Upper lobe of left lung (tissue), 4 donors: Measurements from ENCODE around the gene SURF6.

Source experiments
- EP300 ChIP-seq, 4 donors: sonication (generic); formaldehyde crosslinking; IDR thresholded peaks; one replicate each; pipeline ENCODE4 v1.5.1; 2017; ENCODE audit warnings: antibody characterized with exemption in 4 of 4, control low read depth in 2 of 4
- POLR2A ChIP-seq, 4 donors: fragments of 450-650 bp; IDR thresholded peaks; one replicate each; pipeline ENCODE4 v1.5.1; 2016 to 2017; ENCODE audit warnings: antibody characterized with exemption in 4 of 4, mild to moderate bottlenecking in 2 of 4
- POLR2AphosphoS5 ChIP-seq, 2 donors: sonication (generic); formaldehyde crosslinking; IDR thresholded peaks; one replicate each; pipeline ENCODE4 v1.5.1; 2017; ENCODE audit warnings: antibody characterized with exemption in 2 of 2
- TF ChIP-seq, protein P1 (sequence below), 6 experiments: fragments of 450-650 bp in 4 of 6; fragments of 200-600 bp in 2 of 6; sonication (generic) in 2 of 6; IDR thresholded peaks; one replicate each; pipeline ENCODE4 v1.5.1; 2016 to 2019; ENCODE audit warnings: antibody characterized with exemption in 6 of 6

DNA sequence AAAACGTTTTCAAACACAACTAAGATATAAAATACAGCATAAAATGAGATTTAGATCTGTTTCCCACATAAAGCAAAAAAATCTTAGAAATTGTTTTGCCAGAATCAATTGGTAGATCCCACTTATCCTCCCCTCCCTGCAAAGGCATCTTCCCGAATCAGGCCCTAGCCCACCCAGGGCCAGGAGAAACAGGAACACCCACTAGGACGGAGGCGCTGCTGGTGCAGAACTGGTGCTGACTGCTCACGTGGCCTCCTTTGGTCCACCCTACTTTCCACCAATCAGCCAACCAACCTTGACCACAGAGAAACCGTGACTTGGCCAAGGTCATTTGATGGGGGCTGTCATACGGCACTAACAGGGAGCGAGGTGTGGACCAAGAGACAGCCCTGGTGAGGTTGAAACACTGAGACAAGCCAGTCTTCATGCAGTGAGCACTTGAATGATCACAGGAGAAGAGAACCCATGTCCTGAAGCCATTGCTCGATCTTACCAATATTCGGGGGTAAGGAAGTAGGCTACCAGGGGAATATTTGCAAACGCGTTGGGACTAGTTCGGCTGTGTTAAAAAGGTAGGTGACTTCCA is 25.6 kb upstream of the SURF6 start:
- no peak for TF ChIP-seq EP300 (IDR thresholded peaks at IDR 0.05)
- TF ChIP-seq, protein P1, sequence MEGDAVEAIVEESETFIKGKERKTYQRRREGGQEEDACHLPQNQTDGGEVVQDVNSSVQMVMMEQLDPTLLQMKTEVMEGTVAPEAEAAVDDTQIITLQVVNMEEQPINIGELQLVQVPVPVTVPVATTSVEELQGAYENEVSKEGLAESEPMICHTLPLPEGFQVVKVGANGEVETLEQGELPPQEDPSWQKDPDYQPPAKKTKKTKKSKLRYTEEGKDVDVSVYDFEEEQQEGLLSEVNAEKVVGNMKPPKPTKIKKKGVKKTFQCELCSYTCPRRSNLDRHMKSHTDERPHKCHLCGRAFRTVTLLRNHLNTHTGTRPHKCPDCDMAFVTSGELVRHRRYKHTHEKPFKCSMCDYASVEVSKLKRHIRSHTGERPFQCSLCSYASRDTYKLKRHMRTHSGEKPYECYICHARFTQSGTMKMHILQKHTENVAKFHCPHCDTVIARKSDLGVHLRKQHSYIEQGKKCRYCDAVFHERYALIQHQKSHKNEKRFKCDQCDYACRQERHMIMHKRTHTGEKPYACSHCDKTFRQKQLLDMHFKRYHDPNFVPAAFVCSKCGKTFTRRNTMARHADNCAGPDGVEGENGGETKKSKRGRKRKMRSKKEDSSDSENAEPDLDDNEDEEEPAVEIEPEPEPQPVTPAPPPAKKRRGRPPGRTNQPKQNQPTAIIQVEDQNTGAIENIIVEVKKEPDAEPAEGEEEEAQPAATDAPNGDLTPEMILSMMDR (IDR thresholded peaks at IDR 0.05): no peak
- no peak for TF ChIP-seq POLR2AphosphoS5 (IDR thresholded peaks at IDR 0.05)
- no peak for TF ChIP-seq POLR2A (IDR thresholded peaks at IDR 0.05)
